Right ventricle myocardium superior (tissue), 1 donor: Measurements from ENCODE around the gene BPIFB2. TPM values are rescaled to one million over a fixed set of nuclear protein-coding genes. Genes with fewer than 3 reads are reported as not detected.

Experiments used
- ATAC-seq: fragments of 200-7000 bp; cut with Tn5 transposase; one replicate; pipeline ENCODE4 v1.9.1; 2020; ENCODE audit warnings: mild to moderate bottlenecking; ENCODE audit not compliant: poor library complexity
- DNase-seq: peaks from one replicate; pipeline ENCODE4 v3.0.0-alpha.2; 2020
- intact Hi-C: fragments of 100-400 bp; cut with DNase I; formaldehyde crosslinking; loops from one replicate; pipeline ENCODE4 v1.11.2; 2022
- total RNA-seq: library from RNA; stranded (reverse); fragmentation: NEBNext Ultra II Directional; extraction: Animal tissue kit (Norgen Biotek cat#: 25700); gene quantifications from one replicate; pipeline ENCODE4 v1.2.1, GENCODE V29; 2021
- donor health status: DM: no; HTN: yes; CAD: no; lungs with severe emphysema.

The BPIFB2 gene
- total RNA-seq, 1 donor from 2014 or later, result not detected

- ATAC-seq (no peak), DNase-seq (no peak)
- intact Hi-C loops, result no loop called here
Observed at GRCh38 chr20:33053291-33054106, 46.0 kb downstream of the BPIFB2 start, which contains the start of gene BPIFB3. BPIFB3 (plus strand) TSS chr20:33053903; CDS start chr20:33055436, 1,533 bp downstream.

DNA sequence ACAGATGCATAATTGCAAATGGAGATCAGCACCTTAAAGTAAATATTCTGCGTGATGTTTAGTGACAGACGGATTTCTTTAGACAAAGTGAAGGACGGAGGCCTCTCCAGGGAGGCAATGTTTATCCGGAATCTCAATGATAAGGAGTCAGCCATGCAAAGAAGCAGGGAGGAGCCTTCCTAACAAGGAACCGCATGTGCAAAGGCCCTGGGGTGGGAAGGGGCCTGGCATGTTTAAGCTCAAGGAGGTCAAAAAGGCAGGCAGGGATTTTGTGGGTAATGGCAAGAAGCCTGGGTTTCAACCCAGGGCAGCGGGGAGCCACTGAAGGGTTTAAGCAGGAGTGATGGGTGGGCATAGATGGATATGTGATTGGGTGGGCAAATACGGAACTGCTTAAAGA, 46.9 kb downstream of the BPIFB2 start:
- DNase-seq (no peak), ATAC-seq (no peak)
- intact Hi-C loops, result no loop called here

GRCh38 chr20:33054791-33055190, 47.3 kb downstream of the BPIFB2 start:
- ATAC-seq (no peak), DNase-seq (no peak)
- intact Hi-C loops, result no loop called here

DNA sequence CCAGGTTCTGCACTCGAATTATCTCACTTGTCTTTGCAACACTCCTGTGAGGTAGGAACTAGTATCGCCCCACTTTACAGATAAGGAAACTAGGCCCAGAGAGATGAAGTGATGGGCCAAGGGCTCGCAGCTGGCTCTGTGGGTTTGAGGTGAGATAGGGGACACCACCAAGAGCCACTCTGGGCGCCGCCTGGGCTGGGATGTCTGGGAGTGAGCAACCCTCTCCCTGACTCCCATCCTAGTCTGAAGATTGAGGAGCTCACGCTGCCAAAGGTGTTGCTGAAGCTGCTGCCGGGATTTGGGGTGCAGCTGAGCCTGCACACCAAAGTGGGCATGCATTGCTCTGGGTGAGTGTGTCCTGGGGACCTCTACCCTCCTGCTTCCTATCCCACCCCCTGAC, 51.6 kb downstream of the BPIFB2 start:
- DNase-seq (no peak), ATAC-seq (no peak)
- intact Hi-C loops, result no loop called here

DNA sequence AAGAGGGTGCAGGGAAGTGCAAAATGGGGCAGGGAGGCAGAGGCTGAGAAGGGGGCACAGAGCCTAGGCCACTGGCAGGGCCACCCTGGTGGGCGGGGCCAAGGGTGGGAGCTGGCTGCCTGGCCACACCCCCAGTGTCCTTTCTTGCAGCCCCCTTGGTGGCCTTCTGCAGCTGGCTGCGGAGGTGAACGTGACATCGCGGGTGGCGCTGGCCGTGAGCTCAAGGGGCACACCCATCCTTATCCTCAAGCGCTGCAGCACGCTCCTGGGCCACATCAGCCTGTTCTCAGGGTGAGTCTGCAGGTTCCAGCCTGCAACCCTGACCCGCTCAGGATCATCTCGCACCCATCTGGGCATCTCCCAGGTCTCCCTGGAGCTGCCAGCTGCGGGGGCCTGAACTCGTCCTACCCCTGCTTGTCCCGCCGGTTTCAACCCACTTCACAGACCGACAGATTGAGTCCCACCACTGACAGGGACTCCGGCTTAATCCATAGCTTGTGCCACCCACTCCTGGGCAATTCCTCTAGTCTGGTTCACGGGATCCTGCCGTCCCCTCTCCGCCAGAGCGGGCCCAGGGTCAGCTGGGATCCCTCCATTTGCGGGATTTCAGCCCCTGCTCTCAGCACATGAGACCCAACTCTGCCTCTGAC, 52.4 kb downstream of the BPIFB2 start:
- intact Hi-C loops, result no loop called here
- DNase-seq (no peak), ATAC-seq (no peak)

- ATAC-seq (no peak), DNase-seq (no peak)
- intact Hi-C loops, result no loop called here
Observed at GRCh38 chr20:33061658-33062028, 54.1 kb downstream of the BPIFB2 start.

GRCh38 chr20:33062105-33062824, 54.8 kb downstream of the BPIFB2 start:
- intact Hi-C loops, result no loop called here

DNA sequence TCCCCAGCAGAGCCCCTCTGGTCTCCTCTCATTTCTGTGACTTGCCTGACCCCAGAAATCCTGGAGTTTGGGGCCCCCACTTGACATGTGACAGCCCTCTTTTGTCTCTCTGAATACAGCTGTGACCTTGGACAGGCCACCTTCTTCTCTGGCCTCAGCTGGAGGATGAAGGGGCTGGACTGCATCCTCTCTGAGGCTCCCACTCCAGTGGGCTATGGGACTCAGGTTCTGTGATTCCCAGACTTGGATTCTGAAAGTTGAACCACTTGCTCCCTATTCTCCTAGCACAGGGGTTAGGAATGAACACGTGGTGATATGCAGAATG, 55.3 kb downstream of the BPIFB2 start:
- ATAC-seq (no peak), DNase-seq (no peak)
- intact Hi-C loops, result no loop called here

More at GRCh38 chr20:33062105-33062824, 54.8 kb downstream of the BPIFB2 start:
- ATAC-seq, result no peak
- no peak for DNase-seq

GRCh38 chr20:33063271-33063670, 55.8 kb downstream of the BPIFB2 start:
- ATAC-seq (no peak), DNase-seq (no peak)
- intact Hi-C loops, result no loop called here

- ATAC-seq, result no peak
- DNase-seq, result no peak
- intact Hi-C loops, result no loop called here
Observed at GRCh38 chr20:33064572-33065287, 57.2 kb downstream of the BPIFB2 start.

DNA sequence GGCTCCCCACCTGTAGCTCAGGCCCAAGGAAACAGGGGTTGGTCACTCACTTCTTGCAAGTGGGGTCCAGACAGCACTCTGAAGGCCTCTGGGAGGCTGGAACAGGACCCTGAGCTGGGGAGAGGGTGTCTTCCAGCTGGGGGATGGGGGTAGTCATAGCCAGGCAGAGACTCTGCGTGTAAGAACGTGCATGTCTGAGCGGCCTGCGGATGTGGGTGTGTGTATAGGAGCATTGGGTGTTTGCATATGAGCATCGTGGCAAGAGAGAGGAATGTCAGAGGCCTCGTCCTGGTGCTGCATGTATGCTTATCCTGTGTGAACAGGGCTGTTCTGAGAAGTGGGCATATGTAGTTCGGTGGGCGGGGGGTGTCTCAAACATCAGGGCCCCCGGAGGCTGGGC, 58.3 kb downstream of the BPIFB2 start:
- DNase-seq, result no peak
- ATAC-seq, result no peak
- intact Hi-C loops, result no loop called here

- DNase-seq (no peak), ATAC-seq (no peak)
- intact Hi-C loops, result no loop called here
Observed at GRCh38 chr20:33067806-33068205, 60.3 kb downstream of the BPIFB2 start.

DNA sequence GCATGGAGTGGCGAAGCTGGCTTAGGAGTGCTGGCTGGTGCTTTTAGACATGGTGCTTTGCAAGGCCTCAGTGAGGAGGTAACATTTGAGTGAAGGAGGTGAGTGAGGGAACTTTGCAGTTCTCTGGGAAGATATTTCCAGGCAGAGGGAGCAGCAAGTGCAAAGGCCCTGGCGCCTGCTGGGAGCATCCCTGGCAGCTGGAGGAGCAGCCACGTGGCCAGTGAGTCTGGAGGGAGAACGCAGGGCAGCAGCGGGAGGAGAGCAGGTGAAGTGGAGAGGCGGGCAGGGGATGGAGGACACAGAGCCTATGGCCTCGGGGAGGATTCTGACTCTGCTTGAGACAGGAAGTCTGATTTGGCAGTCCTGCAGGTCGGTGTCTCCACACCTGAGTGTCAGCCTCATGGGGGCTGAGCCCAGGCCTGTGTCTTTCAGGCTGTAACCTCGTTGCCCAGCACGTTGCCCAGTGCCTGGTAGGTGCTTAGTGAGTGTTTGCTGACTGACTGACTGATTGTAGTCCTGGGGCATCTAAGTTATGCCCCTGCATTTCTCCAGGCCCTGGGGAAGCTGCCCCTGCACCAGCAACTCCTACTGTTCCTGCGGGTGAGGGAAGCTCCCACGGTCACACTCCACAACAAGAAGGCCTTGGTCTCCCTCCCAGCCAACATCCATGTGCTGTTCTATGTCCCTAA, 60.9 kb downstream of the BPIFB2 start:
- intact Hi-C loops, result no loop called here
- ATAC-seq, result no peak

DNA sequence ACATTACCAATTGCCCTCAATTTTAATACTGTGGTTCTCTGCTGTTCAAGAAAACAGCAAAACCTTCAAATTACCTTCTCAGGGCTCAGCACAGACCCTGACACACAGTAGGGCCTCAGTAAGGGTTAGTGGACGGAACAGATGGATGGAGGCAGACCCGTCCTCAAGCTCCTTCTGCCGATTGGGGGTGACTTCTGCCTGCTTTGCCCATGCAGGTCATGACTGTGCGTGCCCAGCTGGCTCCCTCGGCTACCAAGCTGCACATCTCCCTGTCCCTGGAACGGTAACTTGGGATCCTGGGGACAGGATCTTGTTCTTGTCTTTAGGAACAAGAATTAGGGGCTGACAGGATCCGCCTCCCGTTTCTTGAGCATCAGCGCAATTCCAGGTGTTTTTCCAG, 62.2 kb downstream of the BPIFB2 start:
- no peak for DNase-seq
- no peak for ATAC-seq
- intact Hi-C loops, result no loop called here

More for the DNA sequence above, 60.9 kb downstream of the BPIFB2 start:
- no peak for DNase-seq

DNA sequence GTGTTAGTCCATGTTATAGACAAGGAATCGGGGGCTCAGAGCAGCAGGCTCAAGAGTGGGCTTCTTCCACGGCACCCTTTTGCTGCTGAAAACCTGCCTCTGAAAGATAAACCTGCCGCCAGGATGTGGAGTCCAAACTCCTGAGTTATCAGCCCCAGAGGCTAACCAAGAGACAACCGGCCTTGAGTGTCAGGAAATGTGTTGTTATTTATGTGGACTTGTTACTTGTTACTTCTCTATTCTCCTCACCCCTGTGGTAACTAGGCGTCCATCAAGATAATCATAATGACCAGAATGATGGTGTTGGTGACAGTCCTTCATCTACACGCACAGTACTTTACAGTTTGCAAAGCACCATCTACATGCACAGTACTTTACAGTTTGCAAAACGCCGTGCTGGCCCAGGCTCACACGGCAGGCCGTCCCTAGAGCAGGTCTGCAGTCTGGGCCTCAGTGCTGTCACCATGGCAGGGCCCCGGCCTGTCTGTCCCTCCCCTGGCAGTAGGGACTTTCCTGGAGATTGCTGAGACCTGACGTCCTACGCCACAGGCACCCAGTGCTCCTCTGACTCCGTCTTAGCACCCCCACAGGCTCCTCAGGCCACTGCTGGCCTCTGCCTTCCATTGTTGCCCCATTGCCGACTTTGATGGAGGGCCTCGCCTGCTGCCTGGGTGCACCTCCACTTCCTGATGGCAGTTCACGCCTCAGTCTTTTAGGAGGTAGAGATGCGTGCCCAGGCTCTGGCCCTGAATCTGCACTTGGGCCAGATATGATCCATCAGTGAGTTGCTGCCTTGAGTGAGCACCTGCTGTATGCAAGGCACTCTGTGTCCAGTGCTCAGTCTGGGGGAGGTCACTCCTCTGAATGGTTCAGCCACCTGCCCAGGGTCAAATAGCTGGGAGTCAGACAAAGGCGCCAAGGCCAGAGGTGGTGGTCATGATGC, 62.9 kb downstream of the BPIFB2 start:
- DNase-seq (no peak), ATAC-seq (no peak)
- intact Hi-C loops, result no loop called here

DNA sequence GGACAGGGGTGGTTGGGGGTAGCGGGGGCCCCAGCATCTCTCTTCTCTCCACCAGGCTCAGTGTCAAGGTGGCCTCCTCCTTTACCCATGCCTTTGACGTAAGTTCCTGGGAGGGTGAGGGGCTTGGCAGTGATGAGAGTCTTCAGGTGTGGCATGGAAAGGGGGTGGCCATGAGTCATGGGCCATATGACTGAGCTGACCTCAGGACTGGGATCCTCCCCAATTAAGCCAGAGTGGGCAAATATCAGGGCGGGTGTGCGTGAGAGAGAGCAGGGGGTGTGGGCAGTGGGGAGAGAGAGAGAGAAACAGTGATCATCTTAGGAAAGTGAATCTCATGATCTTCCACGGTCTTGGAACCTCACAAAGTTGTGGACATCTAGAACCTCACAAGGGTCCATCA, 63.7 kb downstream of the BPIFB2 start:
- intact Hi-C loops, result no loop called here
- no peak for ATAC-seq
- no peak for DNase-seq

DNA sequence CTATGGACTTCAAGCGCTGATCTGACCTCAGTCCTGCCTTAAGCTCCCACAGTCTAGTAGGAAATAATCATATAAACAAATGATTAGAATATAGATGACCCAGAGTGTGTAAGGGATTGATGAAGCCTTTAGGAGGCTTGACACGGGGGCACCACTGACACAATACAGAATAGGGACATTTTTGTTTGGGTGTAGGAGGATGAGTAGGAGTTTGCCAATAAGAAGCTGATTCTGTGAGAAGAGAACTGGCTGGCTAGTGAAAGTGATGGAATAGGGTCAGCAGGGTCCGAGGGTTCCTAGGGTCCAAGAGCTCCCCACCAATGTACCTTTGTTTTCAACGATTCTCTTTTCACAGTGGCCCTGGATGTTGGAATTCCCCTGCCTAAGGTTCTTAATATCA, 64.9 kb downstream of the BPIFB2 start:
- intact Hi-C loops, result no loop called here
- no peak for ATAC-seq
- DNase-seq, result no peak

GRCh38 chr20:33072813-33073212, 65.3 kb downstream of the BPIFB2 start:
- DNase-seq, result no peak
- intact Hi-C loops, result no loop called here
- no peak for ATAC-seq
